GM19324 (cell line): Measurements from ENCODE around the gene CHSY3.

Experiments used
- ATAC-seq: cut with Tn5 transposase; IDR thresholded peaks from one replicate; pipeline ENCODE4 v1.9.1; 2021; ENCODE audit warnings: mild to moderate bottlenecking, moderate library complexity; ENCODE audit not compliant: unreplicated experiment, low FRiP score

Gene CHSY3

DNA sequence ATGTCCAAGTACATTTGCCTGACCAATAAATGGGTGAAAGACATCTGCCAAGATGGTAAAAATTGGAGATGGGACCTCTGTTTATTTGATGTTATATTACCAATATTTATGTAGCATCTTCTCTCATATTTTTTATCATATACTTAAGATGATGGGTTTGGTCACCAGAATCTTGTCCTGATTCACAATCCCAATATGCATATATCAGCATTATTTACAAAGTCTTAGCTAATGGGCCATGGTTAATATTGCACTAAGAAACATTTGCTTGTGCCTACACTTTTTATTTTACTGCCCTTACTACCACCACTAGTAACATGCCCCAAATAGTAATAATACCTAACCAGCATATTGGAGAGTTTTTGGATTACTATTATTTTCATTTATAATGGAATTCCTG lies 116.7 kb downstream of the CHSY3 start:
- ATAC-seq: no peak

DNA sequence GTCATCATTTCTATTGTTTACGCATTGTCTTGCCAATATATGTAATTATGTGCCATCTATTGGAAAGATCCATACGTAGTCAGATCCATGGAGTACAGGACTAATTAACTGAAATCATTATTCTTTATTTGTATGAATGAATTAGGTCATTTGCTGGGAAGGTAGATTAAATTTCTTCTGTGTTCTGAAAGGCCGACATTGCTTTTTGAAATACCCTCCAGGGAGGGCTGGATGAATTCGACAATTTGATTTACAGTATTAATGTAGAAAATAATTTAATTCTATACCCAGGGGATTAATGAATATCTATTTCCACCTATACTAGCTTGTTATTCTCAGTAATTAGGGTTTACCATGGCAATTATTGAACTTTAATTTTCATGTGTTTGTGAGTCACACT lies 117.6 kb downstream of the CHSY3 start:
- no peak for ATAC-seq

DNA sequence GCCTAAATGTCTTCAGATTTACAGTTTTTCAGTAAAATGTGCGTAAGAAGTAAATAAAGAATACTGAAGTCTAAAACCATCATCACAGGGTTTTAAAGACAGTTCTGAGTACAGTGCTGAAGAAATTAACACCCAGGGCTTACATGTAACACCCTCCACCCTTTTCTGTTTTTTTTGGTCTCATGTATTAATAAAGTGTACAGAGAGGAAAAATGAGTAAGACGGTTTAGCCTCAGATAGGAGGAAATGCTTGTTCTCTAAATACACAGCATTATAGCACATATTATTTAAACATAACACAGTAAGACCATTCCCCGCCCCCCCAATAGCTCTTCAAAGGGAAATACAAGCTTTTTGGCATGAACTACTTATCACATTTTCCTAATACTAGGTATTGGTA lies 119.3 kb downstream of the CHSY3 start:
- no peak for ATAC-seq

DNA sequence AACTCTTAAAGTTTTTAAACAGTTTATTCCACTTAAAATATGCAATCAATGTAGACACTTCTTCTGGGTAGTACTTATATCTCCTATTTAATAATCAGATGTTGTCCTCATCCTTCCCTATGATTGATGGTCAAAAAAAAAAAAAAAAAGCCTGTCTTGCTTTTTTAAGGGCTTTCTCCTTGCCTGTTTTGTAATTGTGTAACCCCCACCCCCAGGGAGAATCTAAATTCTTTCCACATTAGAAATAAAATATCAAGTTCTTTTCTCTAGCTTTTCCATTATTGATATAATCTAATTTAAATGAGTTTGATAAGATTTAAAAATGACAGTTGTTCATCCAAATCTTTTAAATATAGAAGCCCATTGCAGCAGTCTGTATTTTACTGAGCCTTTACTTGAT lies 119.7 kb downstream of the CHSY3 start:
- ATAC-seq: no peak

GRCh38 chr5:130025511-130025910 lies 121.2 kb downstream of the CHSY3 start:
- ATAC-seq: no peak

DNA sequence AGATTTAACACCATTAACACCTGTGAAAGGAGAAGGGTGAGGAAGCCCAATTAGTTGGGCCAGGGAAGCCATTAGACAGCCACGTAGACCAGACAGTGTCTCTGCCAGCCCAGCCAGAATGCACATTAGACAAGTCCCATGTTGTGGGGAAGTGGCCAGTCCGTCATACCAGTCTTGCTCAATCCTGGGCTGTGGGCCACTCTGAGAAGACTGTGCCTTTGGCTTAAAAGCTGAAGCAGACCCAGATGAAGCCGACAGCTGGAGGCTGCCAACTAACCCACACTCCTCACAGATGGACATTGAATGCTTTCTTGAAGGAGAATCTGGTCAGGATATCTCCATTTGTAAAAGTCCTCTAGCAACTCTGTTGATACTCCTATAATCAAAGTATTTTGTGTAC lies 128.5 kb downstream of the CHSY3 start:
- ATAC-seq: no peak

GRCh38 chr5:130034566-130035210 lies 130.4 kb downstream of the CHSY3 start:
- no peak for ATAC-seq

GRCh38 chr5:130035388-130035787 lies 131.1 kb downstream of the CHSY3 start:
- no peak for ATAC-seq

- no peak for ATAC-seq
These were observed 133.6 kb downstream of the CHSY3 start for GRCh38 chr5:130037905-130038304.

DNA sequence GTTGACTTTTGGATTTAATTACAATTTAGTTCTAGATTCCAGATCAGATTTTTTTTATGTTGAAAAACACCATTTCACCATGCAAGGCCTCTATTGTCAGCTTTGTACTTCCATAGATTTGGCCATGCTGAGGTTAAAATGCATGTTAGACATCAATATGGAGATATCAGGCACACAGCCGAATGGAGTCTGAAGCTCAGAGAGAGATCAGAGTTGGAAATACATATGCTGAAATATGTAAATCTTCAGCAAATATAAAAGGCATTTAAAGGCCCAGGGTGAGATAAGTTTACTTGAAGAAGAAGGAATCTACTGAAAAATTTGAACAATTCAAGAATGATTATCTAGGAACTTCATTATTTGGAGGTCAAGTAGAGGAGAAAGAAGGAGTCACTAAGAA lies 139.6 kb downstream of the CHSY3 start:
- ATAC-seq: no peak

- ATAC-seq: no peak
These were observed 141.1 kb downstream of the CHSY3 start for GRCh38 chr5:130045334-130045733.

- no peak for ATAC-seq
These were observed 146.3 kb downstream of the CHSY3 start for GRCh38 chr5:130050585-130050984.

DNA sequence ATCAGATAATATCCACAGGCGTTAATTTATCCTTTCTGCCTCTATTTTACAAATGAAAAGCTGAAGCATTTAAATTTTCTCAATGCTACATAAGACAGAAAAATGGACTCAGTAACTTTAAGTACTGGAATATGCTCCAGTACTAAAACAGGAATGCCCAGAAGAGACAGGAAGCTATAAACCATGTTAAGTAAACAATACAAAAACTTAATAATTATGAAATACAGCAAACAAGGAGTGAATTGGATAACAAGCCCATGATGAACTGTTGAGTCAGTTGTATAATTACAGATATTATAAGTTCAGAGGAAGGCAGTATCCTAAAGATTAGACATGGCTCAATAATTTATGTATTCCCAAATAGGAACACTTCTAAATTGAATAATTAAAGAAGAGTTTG lies 148.5 kb downstream of the CHSY3 start:
- ATAC-seq: no peak

- ATAC-seq: no peak
These were observed 151.3 kb downstream of the CHSY3 start for GRCh38 chr5:130055572-130055971.

DNA sequence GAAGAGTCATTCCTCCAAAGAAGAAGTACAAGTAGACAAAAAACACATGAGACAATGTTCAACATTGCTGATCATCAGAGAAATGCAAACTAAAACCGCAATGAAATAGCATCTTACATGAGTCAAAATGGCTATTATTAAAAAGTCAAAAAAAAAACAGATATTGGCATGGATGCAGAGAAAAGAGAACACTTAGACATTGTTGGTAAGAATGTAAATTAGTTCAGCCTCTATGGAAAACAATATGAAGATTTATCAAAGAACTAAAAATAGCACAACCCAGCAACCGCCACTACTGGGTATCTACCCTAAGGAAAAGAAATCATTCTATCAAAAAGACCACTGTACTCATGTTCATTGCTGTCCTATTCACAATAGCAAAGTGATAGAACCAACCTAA lies 157.5 kb downstream of the CHSY3 start:
- no peak for ATAC-seq

DNA sequence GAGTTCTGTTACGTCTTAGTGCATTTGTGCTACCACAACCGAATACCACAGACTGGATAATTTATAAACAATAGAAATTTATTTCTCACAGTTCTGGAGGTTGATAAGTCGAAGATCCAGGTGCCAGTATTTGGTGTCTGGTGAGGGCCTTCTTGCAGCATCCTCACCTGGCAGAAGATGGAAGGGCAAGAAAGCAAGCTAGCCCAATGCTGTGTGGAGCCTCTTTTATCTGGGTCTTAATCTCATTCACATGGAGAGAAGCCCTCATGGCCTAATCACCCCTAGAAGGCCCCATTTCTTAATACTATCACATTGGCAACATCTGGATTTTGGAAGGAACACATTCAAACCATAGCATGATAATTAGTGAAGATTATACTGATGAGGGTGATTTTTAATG lies 159.3 kb downstream of the CHSY3 start:
- ATAC-seq: no peak

GRCh38 chr5:130064484-130064883 lies 160.2 kb downstream of the CHSY3 start:
- no peak for ATAC-seq

GRCh38 chr5:130065617-130066016 lies 161.4 kb downstream of the CHSY3 start:
- ATAC-seq: no peak

- ATAC-seq: no peak
These were observed 162.4 kb downstream of the CHSY3 start for GRCh38 chr5:130066644-130067043.

GRCh38 chr5:130067364-130067763 lies 163.1 kb downstream of the CHSY3 start:
- no peak for ATAC-seq

GRCh38 chr5:130068101-130068500 lies 163.8 kb downstream of the CHSY3 start:
- no peak for ATAC-seq

DNA sequence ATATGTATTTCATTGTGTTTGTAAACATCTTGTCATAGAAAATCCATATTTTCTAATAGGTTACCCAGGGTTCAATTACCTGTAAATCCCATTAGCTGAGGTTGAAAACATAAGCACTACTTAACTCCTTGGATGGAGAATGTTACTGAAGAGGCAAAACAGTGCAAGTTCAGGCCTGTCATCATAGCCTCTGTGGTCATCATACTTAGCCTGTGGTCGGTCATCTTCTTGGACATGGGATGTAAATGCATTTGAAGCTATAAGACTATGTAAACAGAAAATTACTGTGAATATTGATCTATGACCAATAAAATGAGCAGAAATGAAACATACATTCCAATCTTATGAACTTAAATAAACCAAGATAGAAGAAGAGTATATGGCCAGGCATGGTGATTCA lies 164.7 kb downstream of the CHSY3 start:
- no peak for ATAC-seq

DNA sequence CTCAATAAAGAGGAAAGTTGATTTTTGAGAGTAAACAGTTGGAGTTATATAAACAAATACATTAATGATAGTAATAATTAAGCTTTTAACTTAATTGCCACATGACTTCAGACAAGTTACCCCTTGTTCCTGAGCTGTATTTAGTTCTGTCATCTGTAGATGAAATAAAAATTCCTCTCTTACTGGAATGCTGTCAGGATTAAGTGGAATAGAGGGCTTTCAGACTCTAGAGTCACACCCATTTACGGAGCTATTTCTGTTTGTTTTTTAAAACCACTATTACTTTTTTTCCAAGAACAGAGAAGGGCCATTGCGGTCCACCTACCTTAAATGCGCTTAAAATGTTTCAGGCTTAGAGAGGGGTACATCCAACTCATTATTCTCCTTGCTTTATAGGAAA lies 170.6 kb downstream of the CHSY3 start:
- no peak for ATAC-seq
